Measurements from ENCODE around the gene PSTK. TPM values are rescaled to one million over a fixed set of nuclear protein-coding genes. Genes with fewer than 3 reads are reported as not detected.

The PSTK gene
- total and polyA plus RNA-seq, 10 of the 15 experiments (the other 5 are each of a cell fraction or from before 2014, with no cell fraction given), result 1.8 to 7.1 (median 3.4) TPM

GRCh38 chr10:122984708-122985107 lies 4.5 kb downstream of the PSTK start (continued):
- TF ChIP-seq SMAD1 (IDR thresholded peaks at IDR 0.05; ENCODE audit: low read depth, partially characterized antibody), result no peak

DNA sequence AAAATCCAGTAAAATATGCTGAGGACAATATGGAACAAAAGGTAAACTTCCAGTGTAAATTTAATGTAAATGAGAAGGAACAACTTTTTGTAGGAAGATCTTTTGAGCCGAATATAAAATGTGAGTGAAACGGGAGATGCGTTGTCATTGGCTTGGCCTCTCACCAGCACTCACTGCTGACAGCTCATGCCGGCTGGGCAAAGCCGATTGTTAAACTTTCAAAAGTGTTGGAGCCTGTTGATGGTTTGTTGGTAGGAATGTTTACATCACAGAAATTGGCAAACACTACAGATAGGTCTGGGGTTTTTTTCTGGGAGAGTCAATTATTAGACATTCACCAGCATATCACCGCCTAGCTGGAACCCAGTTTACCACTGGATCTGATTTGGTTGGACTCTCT lies 6.1 kb downstream of the PSTK start:
- Histone ChIP-seq H3K9me3 (replicated peaks; ENCODE audit: control insufficient read depth, insufficient read depth, low read length) (no peaks in the 10 kb centered on the region), H3K27me3 (replicated peaks in 1 of 2; ENCODE audit: control insufficient read depth in 2 of 2, insufficient read depth in 2 of 2, low read length in 1 of 2) (no peaks in the 10 kb centered on the region), H3K27ac (ENCODE audit: control insufficient read depth, insufficient read depth) (no peak overlapping the region), H3K4me1 (ENCODE audit: control insufficient read depth, insufficient read depth, low read length) (no peaks in the 10 kb centered on the region), H2AFZ (ENCODE audit: control insufficient read depth, low read depth, low read length) (no peak overlapping the region), H3K4me2 (ENCODE audit: control insufficient read depth, insufficient read depth) (no peak overlapping the region), H4K20me1 (ENCODE audit: control insufficient read depth, insufficient read depth) (no peaks in the 10 kb centered on the region), H3K4me3 (no peak overlapping the region), H3K9ac (ENCODE audit: control insufficient read depth, insufficient read depth, low read length) (no peak overlapping the region), H3K36me3 (ENCODE audit: control insufficient read depth in 2 of 2, insufficient read depth in 2 of 2, low read length in 1 of 2) (0 out of 4 replicates have a peak, but pooled peaks cover 0 to 3% of the 10 kb centered on the region in 2 experiments), H3K79me2 (ENCODE audit: control insufficient read depth, insufficient read depth, low read length) (no peaks in the 10 kb centered on the region)
- no TSS peak for BruUV-seq (replicated peaks)
- POLR2A ChIA-PET, result no interaction called here
- 98% methylated on average over 6 of the region's 6 CpGs for WGBS (ENCODE audit: insufficient coverage, insufficient replicate concordance, low lambda C conversion rate, missing lambda C conversion rate)
- SMC1A ChIA-PET (ENCODE audit: uncharacterized antibody, unreplicated experiment), result no interaction called here
- RAD21 ChIA-PET (ENCODE audit: unreplicated experiment), result no interaction called here
- ATAC-seq, result no peak
- DNase-seq (ENCODE audit: low read depth, low spot score), result no peak
- in situ Hi-C loops (cut with MboI) (no loop called here), intact Hi-C loops (cut with micrococcal nuclease; ENCODE audit: unreplicated experiment) (no loop called here)
- no peak for FAIRE-seq
- CTCF ChIA-PET, result interaction anchor here (1.7 kb wide), 1 partner anchor 21 kb away, joined by 5 read pairs; no protein-coding TSS in a partner anchor
- TF ChIP-seq CTCF (IDR thresholded peaks at IDR 0.05 in 2 of 3, conservative IDR thresholded peaks at IDR 0.05 in 1 of 3; ENCODE audit: control insufficient read depth in 2 of 3, extremely low read depth in 1 of 3, insufficient read depth in 1 of 3, low read depth in 3 of 3, low read length in 3 of 3) (no peak), SP1 (IDR thresholded peaks at IDR 0.05; ENCODE audit: low read depth, low read length) (no peak), ZBED1 (IDR thresholded peaks at IDR 0.05; ENCODE audit: borderline replicate concordance) (no peak), NR2C2 (IDR thresholded peaks at IDR 0.05; ENCODE audit: borderline replicate concordance, control insufficient read depth, insufficient read length, low read depth) (no peak), CHD4 (IDR thresholded peaks at IDR 0.05) (no peak)
- TF ChIP-seq, protein P1, sequence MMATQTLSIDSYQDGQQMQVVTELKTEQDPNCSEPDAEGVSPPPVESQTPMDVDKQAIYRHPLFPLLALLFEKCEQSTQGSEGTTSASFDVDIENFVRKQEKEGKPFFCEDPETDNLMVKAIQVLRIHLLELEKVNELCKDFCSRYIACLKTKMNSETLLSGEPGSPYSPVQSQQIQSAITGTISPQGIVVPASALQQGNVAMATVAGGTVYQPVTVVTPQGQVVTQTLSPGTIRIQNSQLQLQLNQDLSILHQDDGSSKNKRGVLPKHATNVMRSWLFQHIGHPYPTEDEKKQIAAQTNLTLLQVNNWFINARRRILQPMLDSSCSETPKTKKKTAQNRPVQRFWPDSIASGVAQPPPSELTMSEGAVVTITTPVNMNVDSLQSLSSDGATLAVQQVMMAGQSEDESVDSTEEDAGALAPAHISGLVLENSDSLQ (IDR thresholded peaks at IDR 0.05), result no peak

Data from GM12878 (cell line).